DOHH2 (cell line): Measurements from ENCODE around the gene CDK6.

ENCODE experiments used
- H3F3A ChIP-seq: fragments of 200-600 bp; sonication (generic), shearing (Covaris generic); 2 replicates; pipeline ENCODE4 v1.6.0; 2016; ENCODE audit warnings: antibody characterized with exemption, mild to moderate bottlenecking; ENCODE audit not compliant: control insufficient read depth, insufficient read depth
- H3K27ac ChIP-seq: fragments of 200-600 bp; sonication (generic); 2 replicates; pipeline ENCODE4 v1.5.1; 2014; ENCODE audit warnings: low read depth, mild to moderate bottlenecking, low read length, moderate library complexity
- H3K27me3 ChIP-seq: fragments of 200-600 bp; sonication (generic); 2 replicates; pipeline ENCODE4 v1.6.1; 2014; ENCODE audit warnings: mild to moderate bottlenecking, low read length, mixed read lengths; ENCODE audit not compliant: control insufficient read depth
- H3K36me3 ChIP-seq: fragments of 200-600 bp; sonication (generic); 2 replicates; pipeline ENCODE4 v1.6.1; 2014; ENCODE audit warnings: mild to moderate bottlenecking, low read length, moderate library complexity, mixed read lengths; ENCODE audit not compliant: control insufficient read depth
- H3K4me1 ChIP-seq: fragments of 200-600 bp; sonication (generic); 2 replicates; pipeline ENCODE4 v1.6.1; 2014; ENCODE audit warnings: mild to moderate bottlenecking, low read length, mixed read lengths; ENCODE audit not compliant: control insufficient read depth
- H3K4me2 ChIP-seq: fragments of 200-600 bp; sonication (generic); 2 replicates; pipeline ENCODE4 v1.6.0; 2014; ENCODE audit warnings: mild to moderate bottlenecking, low read length, moderate library complexity
- H3K4me3 ChIP-seq: fragments of 200-600 bp; sonication (generic); 2 replicates; pipeline ENCODE4 v1.5.1; 2014; ENCODE audit warnings: mild to moderate bottlenecking, low read length, mixed read lengths
- H3K79me2 ChIP-seq: fragments of 200-600 bp; sonication (generic); 2 replicates; pipeline ENCODE4 v1.6.1; 2014; ENCODE audit warnings: mild to moderate bottlenecking, low read length, mixed read lengths; ENCODE audit not compliant: control insufficient read depth
- H3K9me2 ChIP-seq: fragments of 200-600 bp; sonication (generic); replicated peaks from 2 replicates; pipeline ENCODE4 v1.6.1; 2014; ENCODE audit warnings: mild to moderate bottlenecking, low read length, mixed read lengths; ENCODE audit not compliant: control insufficient read depth
- H3K9me3 ChIP-seq: fragments of 200-600 bp; sonication (generic); 2 replicates; pipeline ENCODE4 v1.6.1; 2014; ENCODE audit warnings: antibody characterized with exemption, low read length, mixed read lengths; ENCODE audit not compliant: control insufficient read depth, insufficient read depth
- H4K20me1 ChIP-seq: fragments of 200-600 bp; sonication (generic); 2 replicates; pipeline ENCODE4 v1.6.0; 2014; ENCODE audit warnings: low read depth, mild to moderate bottlenecking, antibody characterized with exemption, low read length, moderate library complexity; ENCODE audit not compliant: control insufficient read depth, insufficient read depth
- CTCF ChIP-seq: fragments of 200-600 bp; sonication (generic); IDR thresholded peaks from one replicate; pipeline ENCODE4 v1.5.1; 2014; ENCODE audit warnings: antibody characterized with exemption, mild to moderate bottlenecking, low read depth, low read length; ENCODE audit not compliant: poor library complexity, severe bottlenecking
- EZH2phosphoT487 ChIP-seq: fragments of 200-600 bp; sonication (generic); IDR thresholded peaks from 2 replicates; pipeline ENCODE4 v1.6.1; 2017; ENCODE audit warnings: borderline replicate concordance, mild to moderate bottlenecking, antibody characterized with exemption, low read length, moderate library complexity, mixed read lengths

Gene CDK6

GRCh38 chr7:92678291-92678920 lies 158.0 kb downstream of the CDK6 start:
- H3K36me3 ChIP-seq: peaks cover 14% of the 10 kb centered on the region
- no peak overlapping the region for H3K27ac ChIP-seq
- no peaks in the 10 kb centered on the region for H3K27me3 ChIP-seq
- peaks cover 61% of the 10 kb centered on the region for H3K4me1 ChIP-seq
- no peak overlapping the region for H3K4me3 ChIP-seq
- no peaks in the 10 kb centered on the region for H4K20me1 ChIP-seq
- H3F3A ChIP-seq: peaks cover 18% of the 10 kb centered on the region
- TF ChIP-seq CTCF: no peak
- no peak for TF ChIP-seq EZH2phosphoT487
- H3K79me2 ChIP-seq: peaks cover 7% of the 10 kb centered on the region
- no peaks in the 10 kb centered on the region for H3K9me3 ChIP-seq
- no peaks in the 10 kb centered on the region for H3K9me2 ChIP-seq
- no peak overlapping the region for H3K4me2 ChIP-seq

GRCh38 chr7:92674379-92674778 lies 162.0 kb downstream of the CDK6 start:
- H3K79me2 ChIP-seq: peaks cover 17% of the 10 kb centered on the region
- H3K4me3 ChIP-seq: peak overlapping the region; percentile 61
- H3K4me1 ChIP-seq: peaks cover 69% of the 10 kb centered on the region
- no peaks in the 10 kb centered on the region for H3K9me3 ChIP-seq
- peaks cover 43% of the 10 kb centered on the region for H3K36me3 ChIP-seq
- no peaks in the 10 kb centered on the region for H3K9me2 ChIP-seq
- no peaks in the 10 kb centered on the region for H3K27me3 ChIP-seq
- no peak for TF ChIP-seq EZH2phosphoT487
- TF ChIP-seq CTCF: no peak
- H3K27ac ChIP-seq: peak overlapping the region; percentile 90
- peak overlapping the region; percentile 77 for H3K4me2 ChIP-seq
- H3F3A ChIP-seq: peaks cover 18% of the 10 kb centered on the region
- H4K20me1 ChIP-seq: no peaks in the 10 kb centered on the region

GRCh38 chr7:92671505-92672169 lies 164.7 kb downstream of the CDK6 start:
- no peak overlapping the region for H3K4me2 ChIP-seq

More at GRCh38 chr7:92671505-92672169, 164.7 kb downstream of the CDK6 start:
- TF ChIP-seq CTCF: no peak
- no peak for TF ChIP-seq EZH2phosphoT487
- Histone ChIP-seq H3K79me2 (peaks cover 17% of the 10 kb centered on the region), H3F3A (peaks cover 11% of the 10 kb centered on the region), H3K36me3 (peaks cover 44% of the 10 kb centered on the region), H3K27ac (no peak overlapping the region), H3K9me2 (no peaks in the 10 kb centered on the region), H3K4me1 (peaks cover 44% of the 10 kb centered on the region), H3K9me3 (no peaks in the 10 kb centered on the region), H3K4me3 (no peak overlapping the region), H3K27me3 (no peaks in the 10 kb centered on the region), H4K20me1 (no peaks in the 10 kb centered on the region)
